Adrenal gland (tissue), 12 donors: ENCODE measurements around the gene MYO18B. TPM values are rescaled to one million over a fixed set of nuclear protein-coding genes. Genes with fewer than 3 reads are reported as not detected.
"Not testable (repeated sequence)": the region's sequence is repeated elsewhere in the genome, so short reads cannot be mapped to it uniquely, and the experiment has no call there.

Source experiments
- DNase-seq, 7 donors: peaks; one replicate each; pipeline ENCODE4 v3.0.0-alpha.2; 2019 to 2020
- H3K27ac ChIP-seq, 5 donors: fragments of 200-600 bp; sonication (generic) in 4 of 5; 1 replicate in 3 of 5; 2 replicates in 2 of 5; pipeline versions ENCODE4 v1.5.1 to v1.8.0; 2016 to 2020; ENCODE audit warnings: mild to moderate bottlenecking in 1 of 5
- H3K27me3 ChIP-seq: fragments of 200-600 bp; 2 replicates; pipeline ENCODE4 v1.8.0; 2021
- H3K36me3 ChIP-seq, 2 donors: fragments of 200-600 bp; replicated peaks in 1 of 2; 1 replicate in 1 of 2; 2 replicates in 1 of 2; pipeline versions ENCODE4 v1.5.1 to v1.8.0; 2018 to 2022
- H3K4me1 ChIP-seq, 2 donors: fragments of 200-600 bp; replicated peaks in 1 of 2; 1 replicate in 1 of 2; 2 replicates in 1 of 2; pipeline versions ENCODE4 v1.5.1 to v1.8.0; 2018 to 2021
- H3K4me3 ChIP-seq, 4 donors: fragments of 200-600 bp; sonication (generic) in 3 of 4; one replicate each; pipeline ENCODE4 v1.5.1; 2016 to 2018
- H3K9me3 ChIP-seq, 3 donors: fragments of 200-600 bp; sonication (generic) in 1 of 3; replicated peaks in 1 of 3; 1 replicate in 2 of 3; 2 replicates in 1 of 3; pipeline versions ENCODE4 v1.5.1 to v1.8.0; 2016 to 2021
- POLR2A ChIP-seq, 2 donors: fragments of 450-650 bp; IDR thresholded peaks; one replicate each; pipeline ENCODE4 v1.6.1; 2017; ENCODE audit warnings: antibody characterized with exemption in 2 of 2, mild to moderate bottlenecking in 2 of 2, moderate library complexity in 1 of 2
- WGBS, 4 donors: extraction: QIAGEN DNeasy Blood & Tissue Kit in 2 of 4; methylation state at CpG; one replicate each; pipeline versions ENCODE4 v1.1.5 to v1.1.7; 2013 to 2017; 5-methylcytosine and 5-hydroxymethylcytosine counted together
- intact Hi-C, 2 donors: fragments of 100-400 bp; cut with DNase I; formaldehyde crosslinking; loops; one replicate each; pipeline versions ENCODE4 v1.14.1 to v1.15.0; 2022 to 2023
- polyA plus RNA-seq, 3 donors: library from polyadenylated mRNA; stranded (reverse); fragments of 200-250 nt in 2 of 3; fragments of 350-450 nt in 1 of 3; fragmentation: Illumina TruSeq in 1 of 3; extraction: RNeasy Lipid Tissue Mini Kit (QIAGEN cat#74804) in 1 of 3; gene quantifications; one replicate each; pipeline ENCODE4 v1.2.3, GENCODE V29; 2013 to 2014
- total RNA-seq, 9 donors: library from RNA; depleted of rRNA in 4 of 9; stranded (reverse); fragments of >200 nt in 4 of 9; fragments of 120-200 nt in 1 of 9; fragmentation: NEBNext Ultra II Directional in 1 of 9; extraction: Animal tissue kit (Norgen Biotek cat#: 25700) in 1 of 9; gene quantifications; one replicate each; pipeline versions ENCODE4 v1.1.0 to v1.2.4, GENCODE V29; 2013 to 2023
- TF ChIP-seq, protein P1 (sequence below), 6 experiments: fragments of 450-650 bp in 4 of 6; fragments of 200-600 bp in 2 of 6; sonication (generic) in 1 of 6; IDR thresholded peaks; 1 replicate in 5 of 6; 2 replicates in 1 of 6; pipeline versions ENCODE4 v1.5.1 to v1.8.0; 2016 to 2021; ENCODE audit warnings: antibody characterized with exemption in 6 of 6, mild to moderate bottlenecking in 2 of 6, moderate library complexity in 1 of 6
- donor health status: healthy with polysubstance abuse.
- donor health status: Bipolar disorder and iron deficiency.
- donor health status: DM: yes; HTN: yes; CAD: no.
- donor health status: DM: no; HTN: no; CAD: no.
- donor health status: DM: no; HTN: no; CAD: no.
- donor health status: DM: yes; HTN: yes; CAD: no.

MYO18B gene
- total and polyA plus RNA-seq, 12 donors: 0.08 to 1.1 (median 0.18) TPM

DNA sequence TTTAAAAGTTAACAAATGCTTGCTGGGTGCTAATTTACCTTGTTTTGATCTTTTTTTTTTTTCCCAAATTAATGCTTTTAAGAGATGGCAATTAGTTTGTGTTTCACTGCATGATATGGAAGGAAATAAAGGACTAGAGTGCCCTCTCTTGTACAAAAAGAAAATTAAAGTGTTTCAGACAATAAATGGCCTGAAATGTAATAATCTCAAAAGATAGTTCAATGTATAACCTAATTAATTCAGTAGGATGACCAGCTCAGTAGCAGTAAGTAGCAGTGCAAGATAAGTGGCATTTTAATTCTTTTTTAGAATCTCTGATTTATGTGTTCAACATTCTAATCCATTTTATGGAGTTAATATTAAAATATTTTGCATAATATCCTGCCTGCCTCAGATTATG, 39.9 kb upstream of the MYO18B start:
- TF ChIP-seq, protein P1, sequence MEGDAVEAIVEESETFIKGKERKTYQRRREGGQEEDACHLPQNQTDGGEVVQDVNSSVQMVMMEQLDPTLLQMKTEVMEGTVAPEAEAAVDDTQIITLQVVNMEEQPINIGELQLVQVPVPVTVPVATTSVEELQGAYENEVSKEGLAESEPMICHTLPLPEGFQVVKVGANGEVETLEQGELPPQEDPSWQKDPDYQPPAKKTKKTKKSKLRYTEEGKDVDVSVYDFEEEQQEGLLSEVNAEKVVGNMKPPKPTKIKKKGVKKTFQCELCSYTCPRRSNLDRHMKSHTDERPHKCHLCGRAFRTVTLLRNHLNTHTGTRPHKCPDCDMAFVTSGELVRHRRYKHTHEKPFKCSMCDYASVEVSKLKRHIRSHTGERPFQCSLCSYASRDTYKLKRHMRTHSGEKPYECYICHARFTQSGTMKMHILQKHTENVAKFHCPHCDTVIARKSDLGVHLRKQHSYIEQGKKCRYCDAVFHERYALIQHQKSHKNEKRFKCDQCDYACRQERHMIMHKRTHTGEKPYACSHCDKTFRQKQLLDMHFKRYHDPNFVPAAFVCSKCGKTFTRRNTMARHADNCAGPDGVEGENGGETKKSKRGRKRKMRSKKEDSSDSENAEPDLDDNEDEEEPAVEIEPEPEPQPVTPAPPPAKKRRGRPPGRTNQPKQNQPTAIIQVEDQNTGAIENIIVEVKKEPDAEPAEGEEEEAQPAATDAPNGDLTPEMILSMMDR (IDR thresholded peaks at IDR 0.05): peak; percentile 27 to 75 (median 58)
- no peak for TF ChIP-seq POLR2A (IDR thresholded peaks at IDR 0.05)
- intact Hi-C loops: loop anchor here (2.0 to 10.0 kb wide), 3 partner anchors 137 to 240 kb away; partner anchors contain the start of gene GRK3 (in 1 of the 2)

DNA sequence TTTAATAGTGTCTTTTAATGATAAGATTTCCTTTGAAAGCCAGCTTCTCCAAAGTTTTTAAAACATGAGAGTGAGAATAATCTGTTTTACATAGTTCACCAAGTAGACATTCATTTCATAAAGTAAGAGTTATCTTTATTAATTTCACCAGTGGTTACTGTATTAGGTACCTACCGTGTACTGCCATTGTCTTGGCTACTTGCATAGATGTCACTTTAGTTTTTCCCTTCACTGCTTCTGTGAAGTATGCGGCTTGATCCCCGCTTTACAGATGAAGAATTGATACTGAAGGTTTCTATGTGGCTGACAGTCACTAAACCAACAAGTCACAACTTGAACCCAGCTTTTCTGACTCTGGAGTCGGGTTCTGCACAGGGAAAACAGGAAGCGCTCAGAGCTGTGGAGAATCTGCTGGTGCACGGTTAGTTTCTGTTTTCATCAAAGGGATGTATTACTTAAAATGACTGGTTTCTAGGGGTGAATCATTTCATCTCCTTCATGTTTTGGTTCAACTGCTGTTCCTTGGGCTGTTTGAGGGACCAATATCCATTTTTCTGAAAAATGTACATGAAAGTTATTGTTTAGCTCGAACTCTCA, 39.3 kb upstream of the MYO18B start:
- DNase-seq: no peak
- no peak for TF ChIP-seq POLR2A (IDR thresholded peaks at IDR 0.05)
- TF ChIP-seq, protein P1 (IDR thresholded peaks at IDR 0.05): no peak
- intact Hi-C loops: loop anchor here (2.0 to 10.0 kb wide), 3 partner anchors 138 to 240 kb away; partner anchors contain the start of gene GRK3 (in 1 of the 2)
- 82 to 86% (median 85%) methylated on average over 7 of the region's 7 CpGs for WGBS, 4 donors
- H3K4me3 ChIP-seq: no peak overlapping the region
- H3K27me3 ChIP-seq: no peaks in the 10 kb centered on the region
- peaks cover 0 to 3% of the 10 kb centered on the region in 2 donors for H3K36me3 ChIP-seq
- peaks cover 0 to 12% of the 10 kb centered on the region in 2 donors for H3K4me1 ChIP-seq
- no peak overlapping the region for H3K27ac ChIP-seq
- H3K9me3 ChIP-seq: no peaks in the 10 kb centered on the region

More for the DNA sequence above, 39.9 kb upstream of the MYO18B start:
- H3K27ac ChIP-seq: no peak overlapping the region
- H3K9me3 ChIP-seq: no peaks in the 10 kb centered on the region
- H3K4me1 ChIP-seq: peaks cover 0 to 12% of the 10 kb centered on the region in 2 donors
- no peaks in the 10 kb centered on the region for H3K27me3 ChIP-seq
- DNase-seq: no peak
- H3K36me3 ChIP-seq: peaks cover 0 to 3% of the 10 kb centered on the region in 2 donors
- H3K4me3 ChIP-seq: no peak overlapping the region

DNA sequence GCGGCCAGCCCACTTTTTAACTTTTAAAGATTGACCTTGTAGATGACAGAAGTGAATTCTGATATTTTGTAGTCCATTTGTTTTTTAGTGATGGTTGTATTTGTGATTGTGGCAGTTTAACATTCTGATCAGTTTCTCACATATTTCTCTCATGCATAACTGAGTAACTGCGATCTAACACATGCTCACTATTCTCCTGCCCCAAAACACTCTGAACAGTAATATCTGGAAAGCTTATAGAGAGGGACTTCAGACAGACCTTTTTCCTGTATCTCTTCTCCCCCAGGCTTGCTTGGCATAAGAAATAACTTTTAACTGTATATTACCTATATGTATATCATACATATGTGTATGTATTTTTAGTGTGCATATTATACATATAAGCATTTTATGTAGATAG, 37.3 kb upstream of the MYO18B start:
- WGBS, 4 donors: 88 to 97% (median 96%) methylated on average over 2 of the region's 2 CpGs
- intact Hi-C loops: loop anchor here (5.0 to 10.0 kb wide), 2 partner anchors 140 to 242 kb away; partner anchors contain the start of gene GRK3 (in 1 of the 2)
- Histone ChIP-seq H3K27ac (no peak overlapping the region), H3K36me3 (peaks cover 0 to 3% of the 10 kb centered on the region in 2 donors), H3K9me3 (no peaks in the 10 kb centered on the region), H3K4me1 (peaks cover 0 to 12% of the 10 kb centered on the region in 2 donors), H3K27me3 (no peaks in the 10 kb centered on the region), H3K4me3 (no peak overlapping the region)
- no peak for DNase-seq
- TF ChIP-seq POLR2A (IDR thresholded peaks at IDR 0.05): no peak
- TF ChIP-seq, protein P1 (IDR thresholded peaks at IDR 0.05): no peak

DNA sequence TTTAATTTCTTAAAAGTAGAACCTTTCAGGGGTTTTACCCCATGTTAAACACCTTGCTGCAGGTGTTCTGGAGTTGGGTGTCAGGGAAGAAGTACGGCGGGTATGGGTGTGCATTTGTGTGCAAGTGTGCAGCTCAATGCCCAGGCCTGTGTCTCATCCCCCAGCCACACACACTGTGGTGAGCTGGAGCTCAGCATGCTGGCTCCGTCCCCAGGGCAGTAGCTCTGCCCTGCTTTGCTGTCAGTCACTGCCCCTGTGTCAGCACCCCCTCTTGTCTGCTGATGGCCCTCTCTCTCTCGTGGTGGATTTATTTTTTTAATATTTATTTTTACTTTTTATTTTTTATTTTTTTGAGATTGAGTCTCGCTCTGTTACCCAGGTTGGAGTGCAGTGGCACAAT, 35.8 kb upstream of the MYO18B start:
- Histone ChIP-seq H3K27me3 (no peaks in the 10 kb centered on the region), H3K4me1 (peaks cover 0 to 9% of the 10 kb centered on the region in 2 donors), H3K4me3 (no peak overlapping the region), H3K9me3 (no peaks in the 10 kb centered on the region), H3K27ac (no peak overlapping the region), H3K36me3 (peaks cover 0 to 12% of the 10 kb centered on the region in 2 donors)
- TF ChIP-seq POLR2A (IDR thresholded peaks at IDR 0.05): no peak
- TF ChIP-seq, protein P1 (IDR thresholded peaks at IDR 0.05): no peak
- intact Hi-C loops: loop anchor here in 1 of 2 donors (10.0 kb wide), 1 partner anchor 141 kb away; the partner anchor contains the start of gene GRK3
- DNase-seq: no peak
- 87 to 91% (median 89%) methylated on average over 5 of the region's 5 CpGs for WGBS, 4 donors

DNA sequence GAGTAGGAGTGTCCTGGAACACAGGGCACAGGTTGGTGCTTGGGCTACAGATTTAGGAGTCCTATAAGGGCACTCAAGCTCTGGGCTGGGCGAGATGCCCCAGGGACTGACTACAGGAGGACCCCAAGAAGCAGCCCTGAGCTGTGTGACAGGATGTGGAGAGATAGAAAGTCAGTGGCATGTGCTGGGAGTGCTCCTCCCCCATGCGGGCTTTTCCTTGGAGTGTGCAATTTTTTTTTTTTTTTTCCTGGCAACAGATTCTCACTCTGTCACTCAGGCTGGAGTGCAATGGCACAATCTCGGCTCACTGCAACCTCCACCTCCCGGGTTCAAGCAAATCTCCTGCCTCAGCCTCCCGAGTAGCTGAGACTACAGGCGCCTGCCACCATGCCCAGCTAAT, 33.6 kb upstream of the MYO18B start:
- H3K36me3 ChIP-seq: peaks cover 0 to 12% of the 10 kb centered on the region in 2 donors
- H3K9me3 ChIP-seq, H3K27ac ChIP-seq, H3K4me1 ChIP-seq, DNase-seq, H3K4me3 ChIP-seq, H3K27me3 ChIP-seq: not testable (repeated sequence)
- WGBS, 4 donors: 75 to 91% (median 88%) methylated on average over 6 of the region's 6 CpGs
- intact Hi-C loops: loop anchor here in 1 of 2 donors (10.0 kb wide), 1 partner anchor 144 kb away; the partner anchor contains the start of gene GRK3
